Measurements from ENCODE around the gene CYTH1. TPM values are rescaled to one million over a fixed set of nuclear protein-coding genes. Genes with fewer than 3 reads are reported as not detected.

Gene CYTH1
- total RNA-seq, 1 experiment from 2014 or later: 40.3 TPM

GRCh38 chr17:78717431-78717980, 64.6 kb downstream of the CYTH1 start:
- DNase-seq: no peak
- Histone ChIP-seq H3K9me3 (ENCODE audit: insufficient read depth, low read depth) (no peaks in the 10 kb centered on the region), H4K20me1 (ENCODE audit: insufficient read depth) (peaks cover 6% of the 10 kb centered on the region)

GRCh38 chr17:78716814-78717393, 65.2 kb downstream of the CYTH1 start:
- peaks cover 6% of the 10 kb centered on the region for H4K20me1 ChIP-seq (ENCODE audit: insufficient read depth)
- H3K27me3 ChIP-seq (ENCODE audit: insufficient read depth, low read depth): no peaks in the 10 kb centered on the region
- no peak for TF ChIP-seq CTCF (conservative IDR thresholded peaks at IDR 0.05)
- no peak for TF ChIP-seq EZH2 (IDR thresholded peaks at IDR 0.05; ENCODE audit: low read depth)
- BruUV-seq (replicated peaks): no TSS peak
- H3K27ac ChIP-seq: no peak overlapping the region
- H3K9me2 ChIP-seq (ENCODE audit: insufficient read depth): no peaks in the 10 kb centered on the region
- ChIA-PET POLR2A (ENCODE audit: unreplicated experiment) (no interaction called here), CTCF (interaction anchor here (0.6 to 1.1 kb wide), 2 partner anchors 10 to 18 kb away, joined by 3 to 15 read pairs; no protein-coding TSS in a partner anchor)
- no peak overlapping the region for H2AFZ ChIP-seq
- H3K4me3 ChIP-seq: no peak overlapping the region
- no peaks in the 10 kb centered on the region for H3K4me1 ChIP-seq (replicated peaks; ENCODE audit: insufficient read depth)
- H3F3A ChIP-seq (ENCODE audit: insufficient read depth, low read depth): no peaks in the 10 kb centered on the region
- peaks cover 36% of the 10 kb centered on the region for H3K79me2 ChIP-seq (ENCODE audit: low read depth)
- H3K9me3 ChIP-seq (ENCODE audit: insufficient read depth, low read depth): no peaks in the 10 kb centered on the region
- no peak for DNase-seq
- H3K4me2 ChIP-seq: no peak overlapping the region
- no peaks in the 10 kb centered on the region for H3K36me3 ChIP-seq (ENCODE audit: low read depth)
- intact Hi-C loops (cut with micrococcal nuclease; ENCODE audit: unreplicated experiment): no loop called here

More at GRCh38 chr17:78717431-78717980, 64.6 kb downstream of the CYTH1 start:
- TF ChIP-seq CTCF (conservative IDR thresholded peaks at IDR 0.05): no peak
- no peak for TF ChIP-seq EZH2 (IDR thresholded peaks at IDR 0.05; ENCODE audit: low read depth)
- peaks cover 38% of the 10 kb centered on the region for H3K79me2 ChIP-seq (ENCODE audit: low read depth)
- no peak overlapping the region for H3K4me3 ChIP-seq
- H3K36me3 ChIP-seq (ENCODE audit: low read depth): no peaks in the 10 kb centered on the region
- no peak overlapping the region for H3K4me2 ChIP-seq
- ChIA-PET POLR2A (ENCODE audit: unreplicated experiment) (no interaction called here), CTCF (no interaction called here)
- no peaks in the 10 kb centered on the region for H3K9me2 ChIP-seq (ENCODE audit: insufficient read depth)
- H3K27me3 ChIP-seq (ENCODE audit: insufficient read depth, low read depth): no peaks in the 10 kb centered on the region
- H3K4me1 ChIP-seq (replicated peaks; ENCODE audit: insufficient read depth): no peaks in the 10 kb centered on the region
- intact Hi-C loops (cut with micrococcal nuclease; ENCODE audit: unreplicated experiment): no loop called here
- H3K27ac ChIP-seq: no peak overlapping the region
- no peaks in the 10 kb centered on the region for H3F3A ChIP-seq (ENCODE audit: insufficient read depth, low read depth)
- no peak overlapping the region for H2AFZ ChIP-seq
- no TSS peak for BruUV-seq (replicated peaks)

GRCh38 chr17:78716292-78716691, 65.8 kb downstream of the CYTH1 start:
- intact Hi-C loops (cut with micrococcal nuclease; ENCODE audit: unreplicated experiment): no loop called here
- Histone ChIP-seq H2AFZ (no peak overlapping the region), H3K4me1 (replicated peaks; ENCODE audit: insufficient read depth) (no peaks in the 10 kb centered on the region), H3K9me3 (ENCODE audit: insufficient read depth, low read depth) (no peaks in the 10 kb centered on the region), H3F3A (ENCODE audit: insufficient read depth, low read depth) (no peaks in the 10 kb centered on the region), H3K79me2 (ENCODE audit: low read depth) (peaks cover 36% of the 10 kb centered on the region), H4K20me1 (ENCODE audit: insufficient read depth) (peaks cover 6% of the 10 kb centered on the region), H3K4me2 (no peak overlapping the region), H3K27me3 (ENCODE audit: insufficient read depth, low read depth) (no peaks in the 10 kb centered on the region), H3K36me3 (ENCODE audit: low read depth) (no peaks in the 10 kb centered on the region), H3K9me2 (ENCODE audit: insufficient read depth) (no peaks in the 10 kb centered on the region), H3K27ac (no peak overlapping the region), H3K4me3 (no peak overlapping the region)
- BruUV-seq (replicated peaks): no TSS peak
- TF ChIP-seq CTCF (conservative IDR thresholded peaks at IDR 0.05) (no peak), EZH2 (IDR thresholded peaks at IDR 0.05; ENCODE audit: low read depth) (no peak)
- ChIA-PET POLR2A (ENCODE audit: unreplicated experiment) (no interaction called here), CTCF (interaction anchor here (0.6 to 1.1 kb wide), 2 partner anchors 9 to 18 kb away, joined by 3 to 15 read pairs; no protein-coding TSS in a partner anchor)
- no peak for DNase-seq
